HG03060 (cell line): ENCODE results near the gene SPATA19.
"Not testable (repeated sequence)": the region's sequence is repeated elsewhere in the genome, so short reads cannot be mapped to it uniquely, and the experiment has no call there.

ENCODE experiments used
- ATAC-seq: cut with Tn5 transposase; IDR thresholded peaks from one replicate; pipeline ENCODE4 v1.9.1; 2021; ENCODE audit warnings: low read depth, moderate number of reproducible peaks; ENCODE audit not compliant: unreplicated experiment

Gene SPATA19

GRCh38 chr11:133845413-133845812, at the start of gene SPATA19:
SPATA19 (minus strand) TSS chr11:133845513; CDS start chr11:133845446, 67 bp downstream.
- ATAC-seq = no peak

- no peak for ATAC-seq
Measured at GRCh38 chr11:133895061-133895479, 49.8 kb upstream of the SPATA19 start.

- ATAC-seq = no peak
Measured at GRCh38 chr11:133893381-133893780, 48.1 kb upstream of the SPATA19 start.

- ATAC-seq = no peak
Measured at GRCh38 chr11:133892584-133893380, 47.5 kb upstream of the SPATA19 start.

GRCh38 chr11:133892126-133892525, 46.8 kb upstream of the SPATA19 start:
- ATAC-seq = no peak

- no peak for ATAC-seq
Measured at GRCh38 chr11:133889893-133890292, 44.6 kb upstream of the SPATA19 start.

- no peak for ATAC-seq
Measured at GRCh38 chr11:133889188-133889587, 43.9 kb upstream of the SPATA19 start.

- no peak for ATAC-seq
Measured at GRCh38 chr11:133887692-133888332, 42.5 kb upstream of the SPATA19 start.

GRCh38 chr11:133886029-133886428, 40.7 kb upstream of the SPATA19 start:
- ATAC-seq = no peak

GRCh38 chr11:133872160-133872559, 26.8 kb upstream of the SPATA19 start:
- ATAC-seq = no peak

- no peak for ATAC-seq
Measured at GRCh38 chr11:133867456-133867855, 22.1 kb upstream of the SPATA19 start.

GRCh38 chr11:133865466-133865865, 20.2 kb upstream of the SPATA19 start:
- ATAC-seq = no peak

- ATAC-seq = no peak
Measured at GRCh38 chr11:133864756-133865155, 19.4 kb upstream of the SPATA19 start.

- ATAC-seq = no peak
Measured at GRCh38 chr11:133860151-133860550, 14.8 kb upstream of the SPATA19 start.

- not testable (repeated sequence) for ATAC-seq
Measured at GRCh38 chr11:133854330-133854960, 9.1 kb upstream of the SPATA19 start.

GRCh38 chr11:133844217-133844616, 1.1 kb downstream of the SPATA19 start:
- no peak for ATAC-seq

- ATAC-seq = no peak
Measured at GRCh38 chr11:133843454-133843987, 1.8 kb downstream of the SPATA19 start.

GRCh38 chr11:133842730-133843129, 2.6 kb downstream of the SPATA19 start:
- ATAC-seq = no peak

- no peak for ATAC-seq
Measured at GRCh38 chr11:133842053-133842452, 3.3 kb downstream of the SPATA19 start.

- no peak for ATAC-seq
Measured at GRCh38 chr11:133841279-133842043, 3.9 kb downstream of the SPATA19 start.
